GM19463 (cell line): ENCODE measurements around the gene NOXA1.
"Not testable (repeated sequence)": the region's sequence is repeated elsewhere in the genome, so short reads cannot be mapped to it uniquely, and the experiment has no call there.

ENCODE experiments used
- ATAC-seq: cut with Tn5 transposase; IDR thresholded peaks from one replicate; pipeline ENCODE4 v1.9.1; 2021; ENCODE audit warnings: mild to moderate bottlenecking, moderate library complexity; ENCODE audit not compliant: unreplicated experiment

The NOXA1 gene

DNA sequence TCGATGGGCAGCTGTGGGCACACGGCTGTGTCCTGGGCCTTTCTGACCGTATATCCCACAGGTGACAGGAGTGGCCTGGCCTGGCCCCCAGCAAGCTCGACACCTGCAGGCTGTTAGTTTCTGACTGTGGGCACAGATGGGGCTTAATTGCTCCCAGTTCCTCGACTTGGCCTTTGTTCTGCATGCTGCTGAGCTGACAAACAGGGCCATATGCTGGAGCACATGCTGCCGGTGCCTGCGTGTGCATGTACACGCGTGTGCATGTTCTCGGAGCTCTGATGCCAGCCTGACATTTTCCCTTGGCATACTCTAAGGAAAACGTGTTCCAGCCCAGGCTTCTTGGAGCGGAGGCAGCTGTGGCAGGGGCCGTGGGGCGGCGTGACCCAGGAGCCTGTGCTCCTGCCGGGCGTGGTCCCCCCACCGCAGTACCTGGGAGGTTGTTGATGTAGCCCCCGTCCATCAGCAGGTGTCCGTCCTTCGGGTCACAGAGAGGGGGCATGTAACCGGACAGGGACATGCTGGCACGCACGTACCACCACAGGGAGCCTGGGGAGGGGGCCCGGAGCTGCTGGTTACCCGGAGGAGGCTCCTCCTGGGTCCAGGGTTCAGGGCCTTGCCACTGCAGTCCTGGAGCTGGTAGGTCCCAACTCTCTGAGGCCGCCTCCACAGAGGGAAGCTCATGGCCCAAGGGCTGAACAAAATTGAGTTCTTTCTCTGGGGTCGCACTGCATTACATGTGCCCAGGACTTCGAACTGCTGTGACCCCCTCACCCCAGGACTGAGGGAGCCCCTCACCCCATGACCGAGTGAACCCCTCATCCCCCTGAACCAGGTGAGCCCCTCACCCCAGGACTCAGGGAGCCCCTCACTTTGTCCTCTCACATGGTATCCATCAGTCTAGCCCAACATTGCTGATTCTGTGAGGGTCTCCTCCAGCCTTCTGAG, 40.1 kb downstream of the NOXA1 start:
- no peak for ATAC-seq

DNA sequence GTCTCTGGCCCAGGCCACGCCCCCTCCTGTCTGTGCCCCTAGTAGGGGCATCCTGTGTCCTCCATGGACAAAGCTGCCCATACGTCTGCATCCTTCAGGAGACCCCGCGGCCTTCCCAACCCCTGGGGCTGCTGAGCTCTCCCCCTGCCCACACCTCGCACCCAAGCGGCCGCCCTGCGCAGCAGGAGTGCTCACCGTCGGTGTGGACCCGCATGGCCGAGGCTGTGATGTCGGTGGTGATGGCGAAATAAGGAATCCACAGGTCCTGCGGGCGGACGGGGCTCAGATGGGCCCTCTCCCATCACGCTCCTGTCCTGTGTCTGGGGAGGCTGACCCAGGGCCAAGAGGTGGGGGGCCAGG, 40.7 kb downstream of the NOXA1 start:
- ATAC-seq, result no peak

DNA sequence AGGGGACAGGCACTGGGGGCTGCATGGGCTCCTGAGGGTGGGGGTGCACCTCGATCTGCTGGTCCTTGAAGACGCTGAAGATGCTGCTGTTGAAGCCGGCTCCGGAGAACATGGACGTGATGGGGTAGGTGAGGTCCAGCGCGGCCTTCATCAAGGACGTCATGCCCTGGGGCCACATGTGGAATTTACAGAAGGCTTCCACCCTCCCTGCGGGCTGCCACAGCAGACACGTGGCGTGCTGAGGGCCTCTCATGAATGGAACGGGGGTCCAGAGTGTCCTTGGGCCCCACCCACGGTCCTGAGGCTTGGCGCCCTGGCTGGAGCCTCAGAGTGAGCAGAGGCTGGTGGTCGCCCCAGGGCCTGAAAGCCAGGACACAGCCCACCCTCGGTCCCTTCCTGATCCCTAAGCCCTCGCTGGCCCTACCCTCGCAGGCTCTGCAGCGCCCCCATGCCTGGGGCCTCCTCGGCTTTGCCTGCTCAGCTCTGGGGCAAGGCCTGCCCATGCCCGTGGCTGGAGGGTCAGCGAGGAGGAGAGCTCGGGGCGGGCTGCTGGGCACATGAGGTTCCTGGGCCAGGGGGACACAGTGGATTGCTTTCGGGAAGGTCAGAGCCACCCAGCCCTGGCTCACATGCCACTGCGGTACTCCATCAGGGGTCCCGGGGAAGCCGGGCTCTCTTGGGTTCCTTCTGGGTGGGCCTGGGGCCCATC, 41.3 kb downstream of the NOXA1 start:
- no peak for ATAC-seq

DNA sequence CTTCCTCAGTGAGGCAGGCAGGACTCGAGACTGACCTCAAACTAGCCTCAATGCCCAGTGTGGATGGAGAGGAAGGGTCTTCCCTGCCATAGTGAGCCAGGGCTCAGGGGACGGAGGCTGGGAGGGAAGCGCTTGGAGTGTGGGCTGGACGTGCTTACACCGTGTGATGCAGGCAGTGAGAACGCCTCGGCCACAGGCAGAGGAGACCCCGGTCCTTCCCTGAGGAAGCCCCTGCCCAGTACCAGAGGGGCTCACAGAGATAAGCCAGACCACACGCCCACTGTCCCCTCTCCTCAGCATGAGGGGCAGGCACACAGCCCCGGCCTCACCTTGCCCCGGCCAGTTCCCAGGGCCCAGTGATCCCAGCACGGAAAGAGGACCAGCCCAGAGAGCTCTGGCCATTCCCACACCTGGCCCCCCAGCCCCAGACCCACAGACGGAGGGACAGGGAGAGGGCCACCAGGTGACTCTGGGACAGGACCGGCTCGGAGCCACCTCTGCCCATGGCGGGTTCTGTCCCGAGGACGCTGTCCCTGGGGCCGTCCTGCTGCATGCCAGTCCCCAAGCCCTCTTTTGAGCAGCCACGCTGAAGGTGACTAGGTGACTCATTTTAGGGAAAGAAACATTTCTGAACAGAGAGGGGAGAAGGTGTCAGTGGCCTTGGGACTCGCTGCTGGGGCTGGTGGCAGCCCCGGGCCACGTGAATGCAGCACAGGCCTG, 42.0 kb downstream of the NOXA1 start:
- no peak for ATAC-seq

DNA sequence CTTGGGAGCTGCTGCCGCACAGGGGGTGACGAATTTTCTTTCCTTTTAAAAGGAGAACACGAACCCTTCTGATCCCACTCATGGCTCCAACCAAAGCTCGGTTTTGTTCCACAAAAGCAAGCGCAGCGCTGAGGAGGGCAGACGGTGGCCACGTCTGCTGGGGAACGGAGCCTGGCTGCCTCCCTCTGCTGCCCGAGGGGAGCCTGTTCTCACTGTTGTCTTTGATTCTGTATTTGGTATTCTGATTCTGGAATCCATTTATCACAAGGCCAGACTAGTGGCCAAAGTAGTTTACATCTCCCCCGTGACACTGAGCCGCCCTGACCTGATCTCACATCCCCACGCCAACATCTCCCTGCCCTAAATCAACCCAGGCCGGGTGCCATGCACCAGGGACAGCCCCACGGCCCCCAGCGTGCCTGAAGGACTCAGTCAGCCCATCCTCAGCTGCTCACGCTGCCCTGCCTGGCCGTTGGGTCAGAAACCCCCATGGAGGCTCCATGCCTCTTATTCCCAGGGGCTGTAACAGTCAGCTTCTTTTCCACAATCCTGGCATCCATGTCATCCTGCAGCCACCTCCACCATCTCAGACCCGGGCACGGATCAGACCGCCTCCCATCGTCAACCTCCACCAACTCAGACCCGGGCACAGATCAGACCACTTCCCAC, 42.7 kb downstream of the NOXA1 start:
- no peak for ATAC-seq

DNA sequence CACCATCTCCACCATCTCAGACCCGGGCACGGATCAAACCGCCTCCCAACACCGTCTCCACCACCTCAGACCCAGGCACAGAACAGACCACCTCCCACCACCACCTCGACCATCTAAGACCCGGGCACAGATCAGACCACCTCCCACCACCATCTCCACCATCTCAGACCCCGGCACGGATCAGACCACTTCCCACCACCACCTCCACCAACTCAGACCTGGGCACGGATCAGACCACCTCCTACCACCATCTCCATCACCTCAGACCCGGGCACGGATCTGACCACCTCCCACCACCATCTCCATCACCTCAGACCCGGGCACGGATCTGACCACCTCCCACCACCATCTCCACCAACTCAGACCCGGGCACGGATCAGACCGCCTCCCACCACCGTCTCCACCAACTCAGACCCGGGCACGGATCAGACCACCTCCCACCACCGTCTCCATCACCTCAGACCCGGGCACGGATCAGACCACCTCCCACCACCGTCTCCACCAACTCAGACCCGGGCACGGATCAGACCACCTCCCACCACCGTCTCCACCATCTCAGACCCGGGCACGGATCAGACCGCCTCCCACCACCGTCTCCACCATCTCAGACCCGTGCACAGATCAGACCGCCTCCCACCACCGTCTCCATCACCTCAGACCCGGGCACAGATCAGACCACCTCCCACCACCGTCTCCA, 43.3 kb downstream of the NOXA1 start:
- not testable (repeated sequence) for ATAC-seq

DNA sequence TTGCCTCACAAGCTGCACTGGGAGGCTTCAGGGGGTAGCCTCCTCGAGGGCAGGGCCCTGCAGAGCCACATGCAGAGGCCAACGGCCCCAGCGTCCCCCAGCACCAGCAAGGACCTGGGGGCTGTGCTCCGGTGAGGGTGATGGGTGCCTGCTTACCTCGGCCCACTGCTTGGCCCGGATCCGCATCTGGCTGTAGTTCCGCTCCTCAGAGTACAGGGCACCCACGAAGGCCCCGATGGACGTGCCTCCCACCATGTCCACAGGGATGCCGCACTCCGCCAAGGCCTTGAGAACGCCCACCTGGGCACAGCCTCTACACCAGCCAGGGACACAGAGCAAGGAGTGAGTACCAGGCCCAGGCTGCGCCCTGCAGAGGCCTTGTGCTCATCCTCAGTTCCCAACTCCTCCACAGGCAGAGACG, 44.0 kb downstream of the NOXA1 start:
- ATAC-seq, result no peak

DNA sequence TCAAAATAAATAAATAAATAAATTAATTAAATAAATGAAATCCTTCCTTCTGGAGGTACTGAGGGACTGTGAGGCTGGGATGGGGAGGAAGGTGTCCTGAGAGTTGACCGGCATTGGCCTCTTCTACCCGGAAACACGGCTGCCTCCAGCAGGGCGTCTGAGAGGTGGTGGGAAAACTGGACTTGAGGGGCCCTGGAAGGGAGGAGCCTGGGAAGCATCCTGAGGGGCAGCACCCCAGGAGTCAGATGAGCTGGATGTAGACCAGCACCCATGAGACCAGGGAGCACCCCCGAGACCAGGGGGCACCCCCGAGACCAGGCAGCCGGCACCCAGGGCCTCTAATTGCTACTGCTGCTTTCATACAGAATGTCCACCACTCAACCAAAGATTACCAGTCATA, 44.7 kb downstream of the NOXA1 start:
- ATAC-seq, result no peak

DNA sequence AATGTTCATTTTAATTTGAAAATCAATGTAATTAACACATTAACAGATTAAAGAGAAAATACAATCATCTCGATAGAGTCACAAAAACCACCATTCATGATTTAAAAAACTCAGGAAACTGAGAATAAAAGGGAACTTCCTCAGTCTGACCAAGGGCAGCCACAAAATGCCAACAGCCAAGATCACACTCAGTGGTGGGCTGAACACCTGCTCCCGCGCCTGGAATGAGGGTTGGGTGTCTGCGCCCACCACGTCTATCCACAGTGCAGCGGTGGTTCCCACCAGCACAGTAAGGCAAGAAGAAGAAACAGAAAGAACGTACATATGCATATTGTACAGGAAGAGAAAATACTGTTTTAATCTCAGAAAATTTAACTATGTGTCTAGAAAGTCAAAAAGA, 47.6 kb downstream of the NOXA1 start:
- no peak for ATAC-seq

DNA sequence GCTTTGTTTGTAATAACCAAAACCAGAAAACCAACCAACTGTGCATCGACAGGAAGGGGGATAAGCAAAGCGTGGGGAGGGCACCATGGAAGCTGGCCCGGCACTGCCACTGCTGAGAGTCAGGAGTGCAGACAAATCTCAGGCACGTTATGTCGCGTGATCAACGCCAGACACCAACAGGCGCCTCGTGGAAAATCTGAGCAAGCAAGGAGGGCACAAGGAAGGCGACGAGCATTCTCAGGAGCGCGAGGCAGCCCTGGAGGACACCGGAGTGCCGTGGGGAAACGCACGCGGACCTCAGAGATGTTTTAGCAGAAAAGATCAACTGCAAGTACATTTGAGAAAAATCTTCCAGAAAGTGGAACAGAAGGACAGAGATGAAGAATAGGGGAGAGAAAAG, 51.1 kb downstream of the NOXA1 start:
- no peak for ATAC-seq

DNA sequence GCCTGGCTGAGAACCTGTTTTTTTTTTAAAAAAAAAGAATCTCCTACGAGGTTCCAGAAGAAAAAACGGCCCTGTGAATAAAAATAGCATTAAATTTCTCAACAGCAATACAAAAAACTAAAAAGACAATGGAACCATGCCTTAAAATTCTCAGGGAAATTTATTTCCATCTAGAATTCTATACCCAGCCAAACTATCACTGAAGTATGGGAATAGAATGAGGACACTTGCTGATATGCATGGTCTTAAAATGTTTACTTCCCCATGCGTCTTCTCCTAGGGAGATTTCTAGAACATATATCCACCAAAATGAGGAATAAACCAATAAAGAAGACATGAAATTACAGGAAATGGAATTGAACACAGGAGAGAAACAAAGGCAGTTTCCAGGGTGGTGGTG, 52.5 kb downstream of the NOXA1 start:
- no peak for ATAC-seq

DNA sequence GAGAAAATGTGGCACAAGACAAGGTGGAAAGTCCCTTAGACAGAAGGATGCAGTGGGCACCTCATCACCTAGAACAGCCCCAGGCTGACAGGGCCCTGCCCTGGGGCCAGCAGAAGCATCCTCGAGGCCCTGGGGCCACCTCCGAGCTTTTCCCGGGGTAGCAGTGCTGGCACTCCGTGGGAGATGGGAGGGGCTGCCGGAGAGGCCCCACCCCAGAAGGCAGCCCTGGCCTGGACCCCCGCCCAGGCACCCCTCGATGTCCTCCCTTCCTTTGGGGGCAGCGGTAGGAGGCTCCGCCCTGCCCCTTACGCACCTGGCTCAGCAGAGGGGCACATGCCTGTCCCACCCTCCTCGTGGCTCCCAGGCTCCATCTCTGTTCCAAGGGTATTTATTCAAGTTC, 53.7 kb downstream of the NOXA1 start:
- ATAC-seq, result no peak

DNA sequence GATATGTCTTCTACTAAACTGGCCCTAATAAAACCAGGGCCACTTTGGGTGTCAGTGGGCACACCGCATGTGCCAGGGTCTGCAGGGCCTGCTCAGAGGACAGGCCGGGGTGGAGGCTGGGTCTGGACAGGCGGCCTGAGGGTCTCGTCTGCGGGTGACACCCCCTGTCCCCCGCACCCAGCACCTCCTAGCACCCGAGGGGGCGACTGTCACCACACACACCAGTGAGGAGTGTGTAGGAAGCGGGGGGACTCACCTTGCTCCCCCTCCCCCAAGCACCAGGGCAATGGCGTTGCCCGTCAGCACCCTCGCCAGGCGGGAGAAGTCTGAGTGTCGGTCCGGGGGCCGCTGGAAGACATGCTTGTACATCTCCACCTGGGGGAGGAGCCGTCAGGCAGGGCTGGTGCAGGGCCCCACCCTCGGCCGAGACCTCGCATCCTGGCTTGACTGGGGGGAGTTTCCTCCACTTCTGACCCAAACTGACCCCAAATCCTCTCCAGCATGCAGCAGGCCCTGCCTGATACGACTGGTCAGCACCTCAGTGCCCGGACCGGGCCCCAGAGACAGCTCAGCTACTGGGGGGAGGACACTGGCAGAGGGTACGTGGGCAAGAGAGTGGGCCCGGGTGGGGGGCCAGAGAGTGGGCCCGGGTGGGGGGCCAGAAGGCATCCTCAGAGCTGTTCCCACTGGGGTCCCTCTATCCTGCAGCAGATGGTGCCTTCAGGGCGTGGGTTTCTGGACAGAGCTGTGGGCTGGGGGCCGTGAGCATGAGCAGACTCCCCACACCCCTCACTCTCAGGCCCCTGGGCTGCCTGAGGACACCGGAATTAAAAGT, 54.8 kb downstream of the NOXA1 start:
- no peak for ATAC-seq

DNA sequence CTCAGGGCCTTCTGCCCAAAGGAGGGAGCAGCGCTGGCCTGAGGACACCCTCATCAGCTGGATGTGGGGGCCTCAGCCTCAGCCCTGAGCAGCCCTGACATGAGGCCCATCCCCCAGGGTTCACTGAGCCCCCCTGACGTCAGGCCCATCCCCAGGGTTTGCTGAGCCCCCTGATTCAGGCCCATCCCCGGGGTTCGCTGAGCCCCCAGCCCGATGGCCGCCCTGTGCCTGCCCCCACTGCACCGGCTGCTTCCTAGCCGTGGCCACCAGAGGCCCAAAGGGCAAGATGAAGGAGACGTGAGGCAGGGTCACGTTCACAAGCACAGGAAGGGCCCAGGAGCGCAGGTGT, 55.4 kb downstream of the NOXA1 start:
- no peak for ATAC-seq

DNA sequence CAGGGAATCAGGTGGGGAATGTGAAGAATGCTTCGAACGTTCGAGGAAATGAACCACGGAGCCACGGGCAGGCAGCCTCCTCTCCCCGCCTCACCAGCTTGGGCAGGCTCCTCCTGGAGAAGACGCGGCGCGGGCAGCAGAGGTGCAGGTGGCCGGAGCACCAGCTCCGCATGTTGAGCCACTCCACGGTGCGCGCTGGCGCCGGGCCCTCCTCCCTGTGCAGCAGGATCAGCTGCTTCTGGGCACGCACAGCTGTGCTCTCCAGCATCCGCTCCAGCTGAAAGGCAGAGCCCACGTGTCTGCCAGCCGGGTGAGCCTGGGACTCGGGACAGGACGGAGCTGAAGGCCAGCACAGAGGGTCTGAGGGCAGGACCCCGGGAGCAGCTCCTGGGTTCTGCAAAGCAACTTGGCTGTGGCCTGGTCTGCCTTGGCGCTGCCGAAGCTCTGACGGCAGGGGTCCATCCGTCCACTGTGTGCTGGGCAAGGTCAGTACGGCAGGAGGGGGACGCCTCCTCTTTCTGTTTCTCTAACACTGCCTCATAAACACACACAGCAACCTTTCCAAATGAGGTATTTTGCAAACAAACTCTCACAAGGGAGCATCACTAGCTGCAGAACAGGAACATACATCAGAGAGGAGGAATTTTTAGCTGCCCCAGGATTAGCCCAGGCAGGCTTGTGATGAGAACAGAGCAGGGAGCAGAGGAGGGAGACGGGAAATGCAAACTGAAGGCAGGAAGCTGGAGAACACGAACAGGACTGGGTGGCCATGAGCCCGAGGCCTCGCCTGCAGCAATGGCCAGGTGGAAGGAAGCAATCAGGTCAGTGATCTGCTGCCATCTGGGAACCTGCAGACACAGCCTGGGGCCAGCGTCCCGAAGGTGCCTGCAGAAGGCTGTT, 56.0 kb downstream of the NOXA1 start:
- no peak for ATAC-seq

DNA sequence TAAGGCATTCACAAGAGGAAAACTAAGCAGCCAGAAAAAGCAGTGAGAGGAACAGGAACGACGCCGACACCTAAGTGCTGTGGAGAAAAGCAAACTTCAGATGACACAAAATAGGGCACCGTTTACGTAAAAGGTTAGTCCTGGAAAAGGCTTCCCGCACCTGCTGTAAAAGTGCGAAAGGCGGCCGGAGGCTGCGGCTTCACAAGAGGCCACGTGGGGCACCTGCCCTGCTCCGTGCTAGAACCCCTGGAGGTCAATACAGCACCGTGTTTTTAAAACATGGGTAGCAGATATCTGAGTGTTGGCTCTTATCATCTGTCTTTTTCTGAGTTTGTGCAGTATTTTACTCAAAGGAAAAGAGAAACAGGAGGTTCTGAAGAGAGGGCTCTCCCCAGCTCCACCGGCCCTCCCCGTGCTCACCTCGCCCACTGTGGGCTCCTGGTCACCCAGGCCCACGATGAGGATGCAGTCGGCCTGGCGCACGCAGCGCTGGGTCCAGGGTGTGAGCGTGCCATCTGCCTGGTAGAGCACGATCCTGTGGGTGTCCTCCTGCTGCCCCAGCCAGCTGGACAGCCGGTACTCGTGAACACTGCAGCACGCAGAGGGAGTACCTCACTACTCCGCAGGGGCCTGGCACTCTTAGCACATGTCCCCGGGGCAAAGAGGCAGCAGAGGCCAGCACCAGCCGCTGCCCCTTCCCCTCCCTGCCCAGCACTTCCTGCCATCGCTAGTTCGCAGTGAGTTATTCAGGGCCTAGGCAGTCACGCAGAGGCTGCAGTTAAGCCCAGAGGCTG, 56.9 kb downstream of the NOXA1 start:
- no peak for ATAC-seq

DNA sequence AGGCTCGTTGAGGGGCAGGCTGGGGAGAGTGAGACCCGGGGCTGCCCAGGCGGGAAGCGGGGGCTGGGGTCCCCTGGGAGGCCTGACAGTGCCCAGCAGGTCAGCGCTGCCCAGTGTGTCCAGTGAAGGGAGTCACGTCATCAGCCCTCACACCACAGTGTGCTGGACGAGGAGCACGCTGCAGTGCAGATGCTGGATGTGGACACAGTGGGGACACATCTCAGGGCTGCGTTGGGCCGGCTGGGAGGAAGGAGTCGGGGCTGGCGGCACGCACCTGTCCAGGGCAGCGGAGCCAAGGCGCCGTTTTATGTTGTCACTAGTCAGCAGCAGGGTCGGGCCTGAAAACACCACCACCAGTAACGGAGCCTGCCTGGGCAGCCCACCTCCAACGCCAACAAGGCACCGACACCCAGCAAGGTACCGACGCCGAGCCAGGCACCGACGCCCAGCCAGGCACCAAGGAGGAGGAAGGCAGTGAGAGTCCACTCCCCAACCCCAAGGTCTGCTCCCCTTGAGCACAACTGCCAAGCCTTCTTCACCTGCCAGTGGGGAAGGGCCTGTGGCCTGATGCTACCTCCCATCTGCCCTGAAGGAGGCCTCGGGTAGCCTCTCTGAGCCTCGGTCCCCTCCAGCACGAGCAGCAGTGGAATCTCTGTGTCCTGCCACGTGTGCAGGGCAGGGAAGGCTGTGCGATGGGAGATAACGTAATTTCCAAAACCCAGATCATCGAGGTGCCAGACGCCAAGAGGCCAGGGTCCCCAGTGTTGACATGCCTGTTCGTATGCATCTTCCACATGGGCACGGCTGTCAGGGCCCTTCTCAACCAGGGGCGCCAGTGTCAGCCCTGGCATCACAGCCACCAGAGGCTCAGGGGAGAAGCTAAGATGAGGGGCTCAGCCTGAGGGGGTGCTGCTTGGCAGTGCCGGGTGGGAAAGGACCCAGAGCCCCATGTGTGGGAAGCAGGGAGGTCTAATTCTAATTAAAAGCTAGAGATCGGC, 57.8 kb downstream of the NOXA1 start:
- no peak for ATAC-seq
